Mammary epithelial cell (primary cell): ENCODE measurements around the gene ERCC8.

Experiments used
- CTCF ChIP-seq, 2 donors: IDR thresholded peaks in 1 of 2; conservative IDR thresholded peaks in 1 of 2; 2 replicates each; pipeline ENCODE4 v1.5.1; 2011 to 2012; ENCODE audit warnings: inconsistent platforms in 2 of 2, low read length in 2 of 2, mild to moderate bottlenecking in 2 of 2, control low read depth in 1 of 2, low read depth in 1 of 2; ENCODE audit not compliant: insufficient read depth in 1 of 2; ENCODE audit errors: extremely low read depth in 1 of 2
- EZH2 ChIP-seq: IDR thresholded peaks from 2 replicates; pipeline ENCODE4 v1.6.1; 2012; ENCODE audit warnings: low read length, inconsistent platforms, borderline replicate concordance

DNA sequence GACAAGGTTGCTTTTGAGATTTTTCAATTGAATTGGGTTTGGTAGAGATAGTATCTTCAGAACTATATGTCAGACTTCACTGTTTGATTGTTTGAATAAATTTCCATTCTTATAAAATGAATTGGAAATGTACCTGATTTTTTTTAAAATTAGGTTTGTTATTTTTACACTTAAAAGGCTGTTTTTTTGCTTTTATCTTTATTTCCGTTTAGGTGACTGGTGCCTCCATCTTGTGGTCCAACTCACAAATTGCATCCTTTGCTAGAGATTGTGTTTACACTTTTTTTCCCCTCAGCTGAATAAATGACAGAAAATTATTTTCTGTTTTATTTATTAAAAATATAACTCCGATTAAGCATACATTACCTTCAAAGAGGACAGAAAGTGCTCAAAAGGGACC, 15.7 kb upstream of the ERCC8 start:
- peak; percentile 51 to 56 for TF ChIP-seq CTCF (conservative IDR thresholded peaks at IDR 0.05 in 1 of 2, IDR thresholded peaks at IDR 0.05 in 1 of 2; ENCODE audit: extremely low read depth in 1 of 2, insufficient read depth in 1 of 2, low read depth in 1 of 2, low read length in 2 of 2)
- TF ChIP-seq EZH2, result no peak
